BE2C (cell line): ENCODE results near the gene LILRB3.
"Not testable (repeated sequence)": the region's sequence is repeated elsewhere in the genome, so short reads cannot be mapped to it uniquely, and the experiment has no call there.

ENCODE experiments used
- DNase-seq: peaks from one replicate; pipeline ENCODE4 v3.0.0-alpha.2; 2020
- H3K27me3 ChIP-seq: fragments of 250-450 bp; sonication (Bioruptor Pico); 2 replicates; pipeline ENCODE4 v1.5.1; 2020; ENCODE audit warnings: mild to moderate bottlenecking
- H3K36me3 ChIP-seq: fragments of 250-450 bp; sonication (Bioruptor Pico); 2 replicates; pipeline ENCODE4 v1.5.1; 2020; ENCODE audit warnings: mild to moderate bottlenecking
- H3K4me1 ChIP-seq: fragments of 250-450 bp; sonication (Bioruptor Pico); 2 replicates; pipeline ENCODE4 v1.5.1; 2020
- H3K4me3 ChIP-seq: 2 replicates; pipeline ENCODE4 v1.5.1; 2011; ENCODE audit warnings: low read depth, low read length
- H3K9me3 ChIP-seq: fragments of 250-450 bp; sonication (Bioruptor Pico); 2 replicates; pipeline ENCODE4 v1.5.1; 2020
- CTCF ChIP-seq: IDR thresholded peaks from 2 replicates; pipeline ENCODE4 v1.5.1; 2012; ENCODE audit warnings: mild to moderate bottlenecking, low read depth, low read length

The LILRB3 gene

GRCh38 chr19:54245936-54246335 is 23.1 kb upstream of the LILRB3 start:
- DNase-seq, result no peak
- no peak for TF ChIP-seq CTCF
- Histone ChIP-seq H3K36me3 (no peaks in the 10 kb centered on the region), H3K9me3 (no peaks in the 10 kb centered on the region), H3K4me3 (no peak overlapping the region), H3K27me3 (peaks cover 44% of the 10 kb centered on the region), H3K4me1 (no peaks in the 10 kb centered on the region)

GRCh38 chr19:54243809-54244208 is 21.0 kb upstream of the LILRB3 start:
- H3K4me1 ChIP-seq, H3K4me3 ChIP-seq, H3K9me3 ChIP-seq, H3K36me3 ChIP-seq, DNase-seq: not testable (repeated sequence)
- peaks cover 39% of the 10 kb centered on the region for H3K27me3 ChIP-seq

GRCh38 chr19:54242646-54243045 is 19.8 kb upstream of the LILRB3 start, which contains the start of gene LILRA6:
Gene LILRA6 (minus strand): TSS chr19:54242790.
- not testable (repeated sequence) for H3K9me3 ChIP-seq, H3K4me3 ChIP-seq, H3K4me1 ChIP-seq, DNase-seq, H3K36me3 ChIP-seq
- H3K27me3 ChIP-seq, result peaks cover 40% of the 10 kb centered on the region

GRCh38 chr19:54242234-54242633 is 19.4 kb upstream of the LILRB3 start:
- not testable (repeated sequence) for H3K36me3 ChIP-seq
- peaks cover 40% of the 10 kb centered on the region for H3K27me3 ChIP-seq

GRCh38 chr19:54240372-54241336 is 17.8 kb upstream of the LILRB3 start:
- not testable (repeated sequence) for H3K4me3 ChIP-seq, H3K36me3 ChIP-seq, H3K4me1 ChIP-seq, DNase-seq, H3K9me3 ChIP-seq
- H3K27me3 ChIP-seq, result peaks cover 38% of the 10 kb centered on the region

More at GRCh38 chr19:54242234-54242633, 19.4 kb upstream of the LILRB3 start:
- not testable (repeated sequence) for DNase-seq, H3K9me3 ChIP-seq, H3K4me3 ChIP-seq, H3K4me1 ChIP-seq

- not testable (repeated sequence) for H3K4me3 ChIP-seq, H3K4me1 ChIP-seq, H3K9me3 ChIP-seq, H3K36me3 ChIP-seq, DNase-seq
- peaks cover 35% of the 10 kb centered on the region for H3K27me3 ChIP-seq
Measured at GRCh38 chr19:54239491-54240371, 16.9 kb upstream of the LILRB3 start.

- Histone ChIP-seq H3K9me3 (no peaks in the 10 kb centered on the region; the same call in 1 of the 2 replicates), H3K4me1 (peaks cover 3% of the 10 kb centered on the region; the same call in 1 of the 2 replicates), H3K27me3 (peaks cover 57% of the 10 kb centered on the region), H3K4me3 (no peak overlapping the region), H3K36me3 (no peaks in the 10 kb centered on the region)
- TF ChIP-seq CTCF, result no peak
- no peak for DNase-seq
Measured at GRCh38 chr19:54233941-54234340, 11.1 kb upstream of the LILRB3 start.

- no peaks in the 10 kb centered on the region for H3K36me3 ChIP-seq
- peaks cover 55% of the 10 kb centered on the region for H3K27me3 ChIP-seq
- no peak overlapping the region for H3K4me3 ChIP-seq
- peak; percentile 97 for TF ChIP-seq CTCF
- peak; percentile 91 for DNase-seq
- H3K9me3 ChIP-seq, result no peaks in the 10 kb centered on the region; the same call in 1 of the 2 replicates
- H3K4me1 ChIP-seq, result peaks cover 3% of the 10 kb centered on the region; the same call in 1 of the 2 replicates
Measured at GRCh38 chr19:54231077-54231931, 8.5 kb upstream of the LILRB3 start.
